Stimulated activated CD8-positive, alpha-beta memory T cell treated with anti-CD3 and anti-CD28 coated beads, Interleukin-7, amount 100 ng/mL, for 24 hours (primary cell): ENCODE results near the gene TMEM170B.

Source experiments
- DNase-seq: peaks from one replicate; pipeline ENCODE4 v3.0.0-alpha.2; 2020; ENCODE audit warnings: low read depth

TMEM170B gene, protein sequence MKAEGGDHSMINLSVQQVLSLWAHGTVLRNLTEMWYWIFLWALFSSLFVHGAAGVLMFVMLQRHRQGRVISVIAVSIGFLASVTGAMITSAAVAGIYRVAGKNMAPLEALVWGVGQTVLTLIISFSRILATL

DNA sequence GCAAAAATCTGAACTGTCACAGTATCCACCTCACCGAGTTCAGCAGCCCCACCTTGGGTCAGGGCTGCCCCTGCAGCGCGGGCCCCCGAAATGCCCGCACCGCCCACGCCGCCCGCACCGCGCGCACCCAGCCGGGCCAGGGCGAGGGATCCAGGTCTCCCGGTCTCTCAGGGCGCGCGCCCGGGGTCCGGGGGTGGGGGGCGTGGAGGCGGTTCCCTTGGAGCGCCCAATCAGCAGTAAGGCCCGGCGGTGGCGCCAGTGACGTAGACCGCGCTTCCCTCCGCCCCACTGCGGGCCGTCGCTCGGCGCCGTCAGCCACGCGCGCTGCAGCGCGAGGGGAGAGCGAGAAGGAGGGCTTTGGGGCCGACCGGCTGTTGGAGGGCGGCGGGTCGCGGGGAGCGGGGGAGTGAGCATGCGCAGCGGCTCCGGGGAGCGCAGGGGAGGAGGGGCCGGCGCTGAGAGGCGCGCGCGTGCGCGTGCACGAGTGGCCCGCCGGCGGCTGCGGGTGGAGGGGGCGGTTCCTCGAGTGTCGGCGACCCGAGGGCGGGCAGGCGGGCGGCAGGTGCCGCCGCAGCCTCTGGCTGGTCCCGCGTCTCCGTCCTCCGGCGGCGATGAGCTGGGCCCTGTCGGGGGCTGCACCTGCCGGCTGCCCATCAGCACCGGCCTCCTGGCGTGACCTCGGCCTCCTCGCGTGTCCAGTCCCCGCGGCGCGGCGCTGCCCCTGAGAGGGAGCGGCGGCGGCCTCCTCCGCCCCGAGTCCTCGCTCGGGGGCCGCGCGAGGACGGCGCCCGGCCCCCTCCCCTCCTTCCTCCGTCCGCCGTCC is at the start of gene TMEM170B:
Gene TMEM170B (plus strand): TSS at position 521 of the 823 bp plus-strand sequence. CDS start 529 bp downstream, outside the sequence.
- DNase-seq, result peak; percentile 91

DNA sequence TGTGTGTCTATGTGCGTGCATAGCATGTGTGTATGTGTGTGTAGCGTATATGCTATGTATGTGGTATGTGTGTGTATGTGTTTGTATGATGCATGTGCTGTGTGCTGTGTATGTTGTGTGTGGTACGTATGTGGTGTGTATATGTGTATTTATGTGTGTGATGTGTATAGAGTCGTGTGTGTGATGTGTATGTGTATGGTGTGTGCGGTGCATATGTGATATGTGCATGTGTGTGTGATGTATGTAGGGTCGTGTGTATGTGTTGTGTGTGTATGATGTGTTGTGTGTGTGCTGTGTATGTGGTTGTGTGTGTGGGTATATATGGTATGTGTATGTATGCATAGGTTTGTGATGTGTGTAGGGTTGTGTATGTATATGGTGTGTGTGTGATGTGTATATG is 46.6 kb upstream of the TMEM170B start:
- DNase-seq, result no peak

DNA sequence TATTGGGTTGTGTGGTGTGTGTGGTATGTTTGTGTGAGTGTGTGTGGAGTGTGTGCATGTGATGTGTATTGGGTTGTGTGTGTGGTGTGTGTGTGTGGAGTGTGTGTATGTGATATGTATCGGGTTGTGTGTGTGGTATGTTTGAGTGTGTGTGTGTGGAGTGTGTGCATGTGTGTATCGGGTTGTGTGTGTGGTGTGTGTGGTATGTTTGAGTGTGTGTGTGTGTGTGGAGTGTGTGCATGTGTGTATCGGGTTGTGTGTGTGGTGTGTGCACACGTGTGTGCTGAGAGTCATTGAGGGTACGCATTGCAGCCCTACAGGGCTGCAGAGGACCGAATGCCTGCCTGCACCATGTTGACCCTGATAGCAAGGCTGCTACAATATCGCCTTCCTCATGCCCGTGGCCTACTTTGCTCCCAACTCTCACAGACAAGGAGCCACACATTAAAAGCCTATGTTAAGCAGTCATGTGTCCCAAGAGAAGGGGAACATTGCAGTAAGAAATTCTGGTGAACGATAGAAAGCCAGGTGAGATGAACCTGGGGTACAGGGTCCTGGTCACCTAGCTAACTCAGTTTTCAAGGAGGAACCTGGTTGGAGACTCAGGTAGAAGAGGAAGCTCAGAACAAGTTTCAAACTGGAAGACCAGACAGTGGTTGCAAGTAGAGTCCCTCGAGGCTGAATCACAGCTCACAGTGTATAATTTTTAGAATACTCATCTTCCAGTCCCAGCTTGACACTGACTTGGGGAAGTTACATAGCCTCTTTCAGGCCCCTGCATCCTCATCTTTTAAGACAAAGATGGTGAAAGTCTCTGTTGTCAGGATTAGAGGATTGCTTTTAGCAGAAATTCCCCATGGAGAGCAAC is 45.7 kb upstream of the TMEM170B start:
- no peak for DNase-seq

DNA sequence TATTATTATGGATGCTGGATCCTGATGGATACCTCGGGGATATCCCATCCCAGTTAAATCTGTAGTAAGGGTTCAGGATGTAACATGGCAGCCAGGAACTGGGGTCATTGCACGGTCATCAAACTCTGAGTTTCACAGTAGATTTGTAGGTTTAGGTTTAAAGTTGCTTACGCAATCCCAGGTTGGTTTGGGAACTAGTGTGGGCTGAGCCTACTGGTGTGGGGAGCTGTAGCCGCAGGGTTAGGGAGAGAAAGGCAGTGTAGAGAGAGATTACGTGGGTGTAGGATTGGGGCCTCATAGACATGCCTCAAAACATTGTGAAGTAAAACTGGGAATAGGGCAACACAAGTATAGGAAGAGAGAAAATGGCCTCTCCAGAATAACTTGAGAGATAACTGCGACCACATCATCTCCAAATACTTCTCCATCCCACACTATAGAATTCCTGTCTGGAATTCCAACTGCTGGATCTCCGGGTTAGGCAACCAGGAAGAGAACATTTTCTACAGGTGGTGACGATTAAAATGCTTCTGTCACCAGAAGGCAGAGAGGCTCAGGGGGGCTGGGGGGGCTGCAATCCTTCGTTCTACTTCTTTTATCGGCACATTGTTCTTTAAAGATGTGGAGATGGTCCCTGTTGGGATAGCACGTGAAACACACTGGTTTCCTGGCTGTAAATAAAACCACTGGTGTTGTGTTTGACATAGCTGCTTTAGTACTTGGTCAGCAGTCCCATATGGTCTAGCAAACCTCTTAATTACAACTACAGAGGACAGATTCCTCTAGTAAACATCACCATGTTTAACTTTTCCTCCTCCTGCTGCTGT is 44.9 kb upstream of the TMEM170B start:
- no peak for DNase-seq

DNA sequence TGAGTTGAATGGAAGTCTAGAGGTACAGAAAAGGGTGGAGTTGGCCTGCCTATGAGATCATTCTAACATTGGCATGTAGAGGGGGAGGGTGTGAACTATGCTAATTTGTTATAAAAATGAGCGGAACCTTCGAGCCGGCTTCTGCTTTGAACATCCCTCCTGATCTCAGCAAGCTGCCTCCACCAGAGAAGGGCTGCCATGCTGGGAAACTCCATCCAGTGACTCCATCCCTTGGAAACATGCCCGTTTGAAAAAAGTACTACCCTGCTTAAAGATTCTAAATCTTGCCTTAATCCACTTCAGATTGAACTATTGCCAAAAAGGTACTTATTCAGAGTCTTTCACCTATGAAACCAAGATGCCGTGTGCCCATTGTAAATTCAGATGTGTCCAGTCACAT is 43.6 kb upstream of the TMEM170B start:
- no peak for DNase-seq

DNA sequence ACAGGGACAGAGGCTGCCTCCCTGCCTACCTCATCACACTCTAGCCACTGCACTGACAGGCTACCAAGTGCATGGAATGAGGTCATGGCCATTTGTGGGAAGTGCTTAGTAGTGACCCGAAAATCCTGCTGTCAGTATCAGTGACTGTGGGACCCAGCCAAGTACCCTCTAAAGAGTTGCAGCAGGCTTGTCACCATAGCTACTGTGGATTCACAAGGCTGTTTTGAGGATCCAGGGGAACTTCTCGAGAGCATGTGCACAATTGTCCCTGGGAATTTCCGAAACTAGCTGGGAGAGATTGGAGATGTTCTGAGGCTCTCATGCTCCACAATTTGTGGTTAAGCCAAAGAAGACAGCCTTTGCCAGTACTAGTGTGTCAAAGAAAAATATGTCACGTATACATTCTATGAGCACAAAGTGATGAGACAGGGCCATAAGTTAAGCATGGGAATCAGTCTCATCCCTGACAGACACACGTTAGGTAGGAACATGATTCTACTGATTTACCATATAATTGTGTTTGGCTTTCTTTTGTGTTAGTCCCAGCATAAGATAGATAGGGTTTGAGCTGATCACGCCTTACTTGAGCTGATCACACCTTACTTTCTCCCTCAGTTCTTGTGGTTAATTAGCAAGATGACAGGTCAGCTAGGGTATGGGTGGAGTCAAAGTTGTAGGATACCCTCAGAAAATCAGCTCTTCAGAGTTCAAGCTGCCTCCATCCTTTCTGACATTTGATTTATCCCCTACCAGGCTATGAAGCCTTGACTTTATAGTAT is 42.6 kb upstream of the TMEM170B start:
- DNase-seq, result no peak

DNA sequence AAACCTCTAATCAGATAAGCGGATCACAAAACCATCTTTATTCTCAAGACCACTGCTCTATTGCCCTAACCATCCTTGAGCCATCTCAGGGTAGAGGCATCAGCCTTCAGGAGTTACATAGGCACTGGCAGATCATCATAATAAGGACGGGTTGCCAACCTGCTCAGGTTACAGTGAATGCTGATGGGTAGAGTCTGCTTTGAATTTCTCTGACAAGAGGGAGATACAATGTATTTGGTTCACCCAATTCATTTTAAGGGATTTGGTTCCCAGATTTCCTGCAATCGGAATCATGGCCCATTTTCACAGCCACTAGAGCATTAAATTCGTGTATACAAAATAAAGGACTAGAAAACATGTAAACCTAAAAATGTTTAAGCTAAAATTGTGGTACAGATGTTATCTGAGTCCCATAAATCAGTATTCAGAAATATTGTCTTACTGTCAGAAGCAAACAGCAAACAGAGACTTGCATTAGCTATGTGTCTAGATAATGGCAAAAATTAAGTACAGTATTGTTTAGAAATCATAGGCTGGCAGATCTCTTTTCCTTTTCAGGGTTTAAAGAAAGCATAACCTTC is 41.9 kb upstream of the TMEM170B start:
- no peak for DNase-seq

DNA sequence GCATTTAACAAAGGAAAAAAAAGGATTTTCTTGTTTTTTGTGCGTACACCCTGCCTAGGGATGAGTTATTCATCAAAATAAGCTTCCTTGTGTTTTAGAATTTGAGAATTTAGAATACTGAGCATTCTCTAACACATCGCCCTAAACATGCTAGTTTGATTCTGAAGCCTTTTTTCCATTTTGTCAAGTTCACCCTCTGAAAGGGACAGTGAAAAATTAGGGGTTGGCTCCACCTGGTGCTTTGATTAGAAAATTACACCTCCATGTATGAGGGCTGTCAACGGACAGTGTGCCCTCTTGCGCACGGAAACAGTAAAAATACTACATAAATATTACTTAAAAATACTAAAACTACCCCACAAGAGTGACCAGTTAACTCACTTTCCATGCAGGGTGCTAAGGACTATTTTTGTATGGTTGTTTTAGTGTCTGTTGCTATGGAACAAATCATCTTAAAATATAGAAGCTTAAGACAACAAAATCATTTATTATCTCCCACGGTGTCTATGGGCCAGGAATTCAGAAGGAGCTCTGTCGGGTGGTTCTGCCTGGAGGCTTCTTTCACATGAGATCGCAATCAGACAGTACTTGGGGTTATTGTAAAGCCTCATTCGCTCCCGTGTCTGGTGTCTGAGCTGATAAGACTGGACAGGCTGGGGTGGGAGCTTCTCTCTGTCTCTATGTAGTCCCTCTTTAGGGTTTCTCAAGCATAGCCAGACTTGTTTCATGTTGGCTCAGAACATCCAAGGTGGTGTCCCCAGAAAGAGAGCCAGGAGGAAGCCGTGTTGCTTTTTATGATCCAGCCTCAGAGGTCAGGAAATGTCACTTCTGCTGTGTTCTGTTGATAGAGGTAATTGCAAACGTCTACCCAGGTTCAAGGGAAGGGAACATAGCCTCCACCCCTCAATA is 41.1 kb upstream of the TMEM170B start:
- peak; percentile 13 for DNase-seq

DNA sequence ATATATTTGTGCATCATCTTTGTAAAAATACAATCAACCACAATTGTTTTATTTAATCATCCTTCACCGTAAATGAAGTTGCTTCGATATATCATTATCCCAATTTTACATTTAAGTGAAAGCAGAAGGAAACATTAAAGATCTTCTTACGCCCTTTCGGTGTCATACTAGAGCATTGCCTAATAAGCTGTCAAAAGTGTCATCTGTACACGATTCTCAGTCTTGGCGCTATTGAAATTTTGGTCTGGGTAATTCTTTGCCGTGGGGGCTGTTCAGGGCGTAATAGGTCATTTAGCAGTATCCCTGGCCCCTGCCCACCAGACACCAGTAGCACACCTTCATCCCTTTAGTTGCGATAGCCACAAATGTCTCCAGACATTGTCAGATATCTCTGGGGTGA is 40.4 kb upstream of the TMEM170B start:
- no peak for DNase-seq

DNA sequence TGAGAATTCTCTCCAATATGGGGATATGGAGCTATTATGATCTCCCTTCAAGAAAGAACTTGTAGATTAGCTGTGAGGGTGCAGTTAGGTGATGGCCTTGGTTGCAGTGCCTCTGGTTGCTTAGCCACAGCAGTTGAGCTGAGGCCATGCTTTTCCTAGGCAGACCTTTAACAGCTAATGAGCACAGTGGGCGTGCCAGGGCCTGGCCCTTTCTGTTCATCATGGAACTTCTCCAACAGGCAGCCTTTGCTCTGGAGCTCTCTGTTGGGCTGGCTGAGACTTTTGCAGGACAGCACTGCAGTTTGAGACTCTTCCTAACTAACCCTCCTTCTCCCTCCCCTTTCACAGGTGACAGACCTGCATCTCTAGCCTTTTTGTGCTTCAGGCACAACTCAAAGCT is 39.7 kb upstream of the TMEM170B start:
- DNase-seq, result no peak

DNA sequence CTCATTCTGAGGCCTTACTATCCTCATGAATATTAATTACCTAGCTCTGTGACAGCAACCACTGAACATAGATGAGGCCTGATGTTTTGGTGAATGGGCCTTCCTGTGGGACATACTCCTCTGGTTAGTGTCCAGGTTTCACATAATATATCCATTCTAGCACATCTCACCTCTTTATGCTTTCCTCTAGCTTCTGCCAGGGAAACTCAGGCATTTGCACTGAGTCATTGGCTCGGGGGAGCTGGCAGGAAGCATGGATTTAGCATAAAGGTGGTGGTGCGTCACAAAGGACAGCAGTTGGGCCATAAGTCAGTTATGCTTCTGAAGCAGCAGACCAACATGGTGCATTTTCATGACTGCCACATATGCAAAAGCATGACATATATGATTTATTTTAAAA is 37.5 kb upstream of the TMEM170B start:
- no peak for DNase-seq

DNA sequence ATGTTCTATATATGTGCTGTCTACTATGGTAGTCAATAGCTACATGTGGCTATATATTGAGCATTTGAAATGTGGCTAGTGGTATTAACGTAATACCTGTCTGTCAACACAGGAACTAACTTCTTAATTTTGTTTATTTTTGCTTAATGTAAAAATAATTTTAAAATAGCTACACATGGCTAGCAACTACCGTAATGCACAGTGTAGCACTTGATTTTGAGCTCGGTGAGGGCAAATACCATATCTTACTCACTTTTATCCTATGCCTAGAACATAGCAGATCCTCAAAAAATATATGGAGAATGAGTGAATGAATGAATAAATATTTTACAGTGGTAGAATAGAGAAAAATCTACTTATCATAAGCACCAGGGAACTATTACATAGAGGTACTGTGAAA is 28.1 kb upstream of the TMEM170B start:
- DNase-seq, result no peak

DNA sequence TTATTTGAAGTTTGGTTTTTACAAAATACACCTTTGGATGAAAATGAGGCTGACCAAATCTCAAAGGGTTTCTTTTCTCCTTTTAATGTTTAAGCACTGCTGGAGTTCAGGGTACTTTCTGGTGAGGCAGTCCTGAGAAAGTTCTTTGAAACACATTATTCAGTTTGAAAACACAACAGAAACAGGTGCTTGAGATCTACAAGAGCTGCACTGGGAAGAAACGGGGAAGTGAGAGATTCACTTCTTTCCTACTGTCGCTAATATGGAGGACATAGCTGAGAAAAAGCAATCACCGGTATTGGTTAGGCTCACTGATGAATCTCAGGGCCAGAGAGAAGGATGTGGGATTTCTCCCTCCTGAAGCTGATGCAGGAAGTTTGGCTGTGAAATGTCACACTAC is 22.9 kb upstream of the TMEM170B start:
- DNase-seq, result no peak

DNA sequence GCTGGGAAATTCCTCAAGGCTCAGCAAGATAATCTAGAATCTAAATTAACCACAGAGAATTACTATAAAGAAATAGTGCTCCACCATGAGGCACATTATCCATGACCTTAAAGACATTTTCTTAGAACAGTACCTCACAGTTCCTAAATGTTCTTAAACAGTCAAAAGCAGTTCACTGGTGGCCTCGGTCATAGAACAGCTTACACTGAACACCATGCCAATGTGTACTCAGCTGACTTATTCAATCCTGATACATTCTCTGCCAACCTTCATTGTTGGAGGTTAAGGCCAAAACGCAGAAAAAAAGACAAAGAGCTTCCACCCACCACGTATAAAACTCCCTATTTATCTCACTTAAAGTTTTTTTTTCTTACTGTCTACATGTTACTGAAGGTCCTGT is 21.8 kb upstream of the TMEM170B start:
- DNase-seq, result no peak

DNA sequence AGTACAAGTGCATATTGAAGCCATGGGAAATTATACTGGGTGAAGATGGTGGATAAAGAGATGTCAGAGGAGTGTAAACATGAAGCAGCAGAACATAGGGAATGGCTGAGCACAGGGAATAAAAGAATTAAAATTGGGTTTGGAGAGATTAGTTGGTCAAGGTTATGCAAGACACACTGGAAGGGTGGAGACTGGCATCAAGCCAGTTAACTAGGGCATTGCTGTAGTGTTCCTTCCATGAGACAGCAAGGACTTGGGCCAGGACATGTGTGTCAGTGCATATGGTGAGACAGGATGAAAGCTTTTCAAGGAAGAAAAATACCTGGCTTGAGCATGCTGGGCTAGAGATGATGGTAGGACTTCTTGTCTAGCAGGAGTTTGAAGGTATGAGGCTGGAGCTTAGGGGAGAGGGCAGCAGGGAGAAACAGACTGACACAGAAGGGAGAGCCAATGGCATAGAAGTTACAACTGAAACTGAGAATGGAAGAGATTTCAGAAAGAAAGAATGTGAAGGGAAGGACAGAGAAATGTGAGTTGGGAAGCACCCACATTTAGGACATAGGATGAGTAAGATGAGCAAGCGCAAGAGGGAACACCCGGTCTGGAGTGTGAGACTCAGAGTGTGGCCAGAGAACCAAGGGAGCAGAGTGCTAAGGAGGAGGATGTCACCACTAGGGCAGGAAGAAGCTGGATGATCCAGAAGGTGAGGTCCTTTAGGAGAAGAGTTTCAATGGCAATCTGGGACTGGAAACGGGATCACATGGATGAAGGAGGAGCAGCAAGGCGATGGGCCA is 14.5 kb upstream of the TMEM170B start:
- DNase-seq, result no peak

DNA sequence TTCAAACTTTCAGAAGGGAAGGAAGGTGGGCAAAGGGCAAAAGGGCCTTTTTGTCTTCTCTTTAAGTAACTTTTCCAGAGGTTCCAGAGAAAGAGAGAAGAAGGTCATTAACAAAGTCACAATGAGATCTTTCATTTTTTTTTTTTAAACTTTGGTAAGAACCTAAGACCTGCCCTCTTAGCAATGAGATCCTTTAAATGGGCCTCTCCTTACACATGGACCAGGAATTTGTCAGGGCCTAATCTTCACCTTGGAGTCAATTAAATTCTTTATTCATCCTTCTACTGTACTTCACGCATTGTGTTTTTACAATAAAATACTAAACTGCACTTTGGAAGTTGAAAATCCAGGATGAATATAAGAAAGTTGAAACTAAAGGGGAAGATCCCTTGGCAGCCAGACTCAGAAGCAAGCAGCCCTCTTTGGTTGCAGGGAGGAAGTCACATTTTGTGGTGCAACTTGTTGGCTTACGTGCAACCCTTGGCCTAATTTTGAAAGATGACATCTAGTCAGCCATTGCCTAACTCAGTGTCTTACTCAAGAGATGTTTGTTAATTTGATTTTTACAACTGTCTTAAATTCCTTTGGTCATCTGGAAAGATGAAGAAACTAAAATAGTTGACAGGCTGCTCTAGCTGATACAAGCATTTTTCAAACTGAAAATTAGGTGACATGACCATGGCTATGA is 11.9 kb upstream of the TMEM170B start:
- no peak for DNase-seq

DNA sequence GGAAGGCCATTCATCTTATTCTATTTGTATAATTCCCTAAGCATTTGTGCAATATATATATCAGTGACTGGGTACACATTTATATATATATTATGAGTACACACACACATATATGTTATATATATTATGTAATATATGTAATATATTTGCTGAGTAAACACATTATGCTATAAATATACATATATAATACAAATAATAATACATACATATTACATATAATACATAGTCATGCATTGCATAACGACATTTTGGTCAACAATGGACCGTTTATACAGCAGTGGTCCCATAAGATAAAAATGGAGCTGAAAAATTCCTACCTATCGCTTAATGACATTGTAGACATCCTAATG is 11.4 kb upstream of the TMEM170B start:
- no peak for DNase-seq

DNA sequence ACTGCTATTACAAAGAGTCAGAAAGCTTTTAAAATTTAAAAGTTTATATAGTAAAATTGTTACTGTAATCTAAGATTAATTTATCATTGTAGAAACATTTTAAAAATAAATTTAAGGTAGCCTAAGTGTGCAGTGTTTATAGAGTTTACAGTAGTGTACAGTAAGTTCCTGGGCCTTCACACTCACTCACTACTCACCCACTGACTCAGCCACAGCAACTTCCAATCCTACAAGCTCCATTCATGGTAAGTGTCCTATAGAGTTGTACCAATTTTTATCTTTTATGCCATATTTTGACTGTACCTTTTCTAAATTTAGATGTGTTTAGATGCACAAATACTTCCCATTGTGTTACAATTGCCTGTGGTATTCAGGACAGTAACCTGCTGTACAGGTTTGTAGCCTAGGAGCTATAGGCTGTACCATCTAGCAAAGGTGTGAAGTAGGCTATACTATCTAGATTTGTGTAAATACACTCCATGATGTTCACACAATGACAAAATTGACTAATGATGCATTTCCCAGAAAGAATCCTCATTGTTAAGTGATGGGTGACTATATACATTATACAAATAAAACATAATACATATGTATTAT is 10.2 kb upstream of the TMEM170B start:
- no peak for DNase-seq
